Ishikawa (cell line): ENCODE results near the gene PIGU.

ENCODE experiments used
- CEBPB ChIP-seq: IDR thresholded peaks from 2 replicates; pipeline ENCODE4 v1.6.1; 2012
- NFIC ChIP-seq: IDR thresholded peaks from 2 replicates; pipeline ENCODE4 v1.6.1; 2012
- USF1 ChIP-seq: IDR thresholded peaks from 2 replicates; pipeline ENCODE4 v1.6.1; 2012

GRCh38 chr20:34585019-34585418, 91.9 kb downstream of the PIGU start:
- TF ChIP-seq USF1 (no peak), CEBPB (no peak), NFIC (no peak)
